Smooth muscle cell (in vitro differentiated cells): ENCODE results near the gene DIP2B. TPM values are rescaled to one million over a fixed set of nuclear protein-coding genes. Genes with fewer than 3 reads are reported as not detected.

Source experiments
- DNase-seq: peaks from one replicate; lab custom pipeline; 2025; ENCODE audit not compliant: unreplicated experiment; lab: John Stamatoyannopoulos, UW
- H2AFZ ChIP-seq: fragments of 200-600 bp; sonication (generic); 2 replicates; pipeline ENCODE4 v1.6.0; 2016; ENCODE audit warnings: antibody characterized with exemption, low read depth, mild to moderate bottlenecking
- H3F3A ChIP-seq: fragments of 200-600 bp; sonication (generic); 2 replicates; pipeline ENCODE4 v1.6.0; 2017; ENCODE audit warnings: antibody characterized with exemption, low read depth
- H3K27ac ChIP-seq: fragments of 200-600 bp; sonication (generic); 2 replicates; pipeline ENCODE4 v1.5.1; 2016; ENCODE audit warnings: low read depth, mild to moderate bottlenecking
- H3K27me3 ChIP-seq: fragments of 200-600 bp; sonication (generic); 2 replicates; pipeline ENCODE4 v1.6.1; 2016; ENCODE audit warnings: low read depth, mild to moderate bottlenecking
- H3K36me3 ChIP-seq: fragments of 200-600 bp; sonication (generic); 2 replicates; pipeline ENCODE4 v1.5.1; 2016; ENCODE audit warnings: low read depth
- H3K4me1 ChIP-seq: fragments of 200-600 bp; sonication (generic); 2 replicates; pipeline ENCODE4 v1.5.1; 2016; ENCODE audit warnings: low read depth
- H3K4me2 ChIP-seq: fragments of 200-600 bp; sonication (generic); 2 replicates; pipeline ENCODE4 v1.6.0; 2016; ENCODE audit warnings: mild to moderate bottlenecking
- H3K4me3 ChIP-seq: fragments of 200-600 bp; sonication (generic); 2 replicates; pipeline ENCODE4 v1.5.1; 2016; ENCODE audit warnings: mild to moderate bottlenecking
- H3K79me2 ChIP-seq: fragments of 200-600 bp; sonication (generic); 2 replicates; pipeline ENCODE4 v1.6.0; 2016; ENCODE audit warnings: low read depth, mild to moderate bottlenecking
- H3K9ac ChIP-seq: fragments of 200-600 bp; sonication (generic); 2 replicates; pipeline ENCODE4 v1.6.0; 2016; ENCODE audit warnings: low read depth
- H3K9me3 ChIP-seq: fragments of 200-600 bp; sonication (generic); replicated peaks from 2 replicates; pipeline ENCODE4 v1.5.1; 2016; ENCODE audit warnings: low read depth
- H4K20me1 ChIP-seq: fragments of 200-600 bp; sonication (generic); 2 replicates; pipeline ENCODE4 v1.6.0; 2016; ENCODE audit warnings: low read depth
- WGBS: methylation state at CpG from one replicate; pipeline ENCODE4 v1.1.7; 2016; ENCODE audit warnings: low lambda C conversion rate; 5-methylcytosine and 5-hydroxymethylcytosine counted together
- polyA plus RNA-seq: library from polyadenylated mRNA; unstranded; fragments of >200 nt; fragmentation: Nextera tagmentation; extraction: Ambion mirVana; gene quantifications from 2 replicates; pipeline ENCODE4 v1.2.1, GENCODE V29; 2016
- total RNA-seq: library from RNA; depleted of rRNA; stranded (reverse); fragments of >200 nt; gene quantifications from 2 replicates; pipeline ENCODE4 v1.2.3, GENCODE V29; 2014
- TF ChIP-seq, protein P1 (sequence below): fragments of 200-600 bp; sonication (generic); IDR thresholded peaks from 2 replicates; pipeline ENCODE4 v1.5.1; 2017; ENCODE audit warnings: borderline replicate concordance, mild to moderate bottlenecking, antibody characterized with exemption; ENCODE audit not compliant: insufficient read depth, poor library complexity, severe bottlenecking

The DIP2B gene
- total and polyA plus RNA-seq, 2 experiments from 2014 or later, result 5.8 to 35.2 TPM

DNA sequence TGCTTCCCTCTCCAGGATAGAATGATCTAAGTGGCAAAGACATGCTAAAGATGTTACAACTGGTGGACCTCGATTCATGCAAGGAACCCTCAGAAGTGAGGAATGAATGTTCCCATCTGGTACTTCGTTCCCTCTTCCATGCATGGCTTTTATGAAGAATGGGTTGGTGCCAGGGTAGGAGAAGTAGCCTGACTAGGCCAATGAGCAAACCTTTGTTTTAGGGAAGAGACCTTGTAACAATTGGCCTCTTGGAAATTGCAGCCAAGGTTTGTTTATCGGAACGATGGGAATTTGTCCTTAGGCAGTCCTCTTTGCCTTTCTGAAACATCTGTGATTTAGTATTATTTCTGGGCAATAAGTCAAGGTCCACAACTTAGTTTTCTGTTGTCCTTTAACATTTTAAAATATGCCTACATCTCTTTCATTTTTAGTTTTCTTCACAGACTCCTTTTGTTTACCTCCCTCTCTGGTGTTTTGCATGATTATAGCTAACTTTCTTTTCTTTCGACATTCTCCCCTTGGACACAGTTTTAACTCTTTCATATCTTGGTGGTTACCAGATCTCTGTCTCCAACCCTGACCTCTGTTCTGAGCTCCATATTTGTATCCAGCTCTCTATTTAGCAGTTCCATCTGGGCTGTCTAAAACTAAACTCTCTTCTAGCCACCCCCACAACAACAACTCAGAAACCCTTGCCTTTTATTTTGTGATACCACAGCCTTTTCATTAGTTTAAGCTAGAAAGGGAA lies 70.0 kb downstream of the DIP2B start:
- TF ChIP-seq, protein P1, sequence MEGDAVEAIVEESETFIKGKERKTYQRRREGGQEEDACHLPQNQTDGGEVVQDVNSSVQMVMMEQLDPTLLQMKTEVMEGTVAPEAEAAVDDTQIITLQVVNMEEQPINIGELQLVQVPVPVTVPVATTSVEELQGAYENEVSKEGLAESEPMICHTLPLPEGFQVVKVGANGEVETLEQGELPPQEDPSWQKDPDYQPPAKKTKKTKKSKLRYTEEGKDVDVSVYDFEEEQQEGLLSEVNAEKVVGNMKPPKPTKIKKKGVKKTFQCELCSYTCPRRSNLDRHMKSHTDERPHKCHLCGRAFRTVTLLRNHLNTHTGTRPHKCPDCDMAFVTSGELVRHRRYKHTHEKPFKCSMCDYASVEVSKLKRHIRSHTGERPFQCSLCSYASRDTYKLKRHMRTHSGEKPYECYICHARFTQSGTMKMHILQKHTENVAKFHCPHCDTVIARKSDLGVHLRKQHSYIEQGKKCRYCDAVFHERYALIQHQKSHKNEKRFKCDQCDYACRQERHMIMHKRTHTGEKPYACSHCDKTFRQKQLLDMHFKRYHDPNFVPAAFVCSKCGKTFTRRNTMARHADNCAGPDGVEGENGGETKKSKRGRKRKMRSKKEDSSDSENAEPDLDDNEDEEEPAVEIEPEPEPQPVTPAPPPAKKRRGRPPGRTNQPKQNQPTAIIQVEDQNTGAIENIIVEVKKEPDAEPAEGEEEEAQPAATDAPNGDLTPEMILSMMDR, result no peak
- peaks cover 9% of the 10 kb centered on the region for H4K20me1 ChIP-seq
- peaks cover 5% of the 10 kb centered on the region for H3F3A ChIP-seq
- no peak for DNase-seq
- H3K9me3 ChIP-seq, result no peaks in the 10 kb centered on the region
- no peak overlapping the region for H2AFZ ChIP-seq
- H3K9ac ChIP-seq, result no peak overlapping the region
- no peaks in the 10 kb centered on the region for H3K36me3 ChIP-seq
- no peak overlapping the region for H3K4me3 ChIP-seq
- peaks cover 28% of the 10 kb centered on the region for H3K4me1 ChIP-seq
- 56% methylated on average over 5 of the region's 5 CpGs for WGBS
- peaks cover 87% of the 10 kb centered on the region for H3K79me2 ChIP-seq
- H3K27ac ChIP-seq, result peak overlapping the region; percentile 65
- H3K4me2 ChIP-seq, result no peak overlapping the region
- no peaks in the 10 kb centered on the region for H3K27me3 ChIP-seq

DNA sequence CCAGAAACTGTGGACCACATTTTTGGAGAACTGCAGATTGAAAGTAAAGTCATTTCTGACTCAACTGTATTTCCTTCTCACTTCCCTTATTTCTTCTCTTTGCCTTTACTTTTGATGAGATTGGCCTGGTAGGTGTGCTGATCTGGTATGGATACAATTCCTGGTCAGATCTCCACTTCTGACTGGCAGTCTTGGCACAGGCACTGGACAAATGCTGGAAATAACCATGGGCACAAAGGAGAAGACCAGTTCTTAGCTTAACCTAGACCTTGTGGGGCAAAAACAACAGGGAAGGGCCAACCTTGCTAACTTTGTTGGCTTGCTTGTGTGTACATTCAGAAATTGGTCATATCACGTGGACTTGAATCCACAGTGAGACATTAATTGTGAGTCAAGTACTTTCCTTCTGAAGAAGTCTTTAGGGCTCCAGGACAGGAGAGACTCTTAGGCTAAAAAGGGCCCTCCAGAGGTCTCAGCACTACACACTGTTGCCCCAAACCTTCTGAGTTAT lies 75.0 kb downstream of the DIP2B start:
- no peak for DNase-seq
- Histone ChIP-seq H3F3A (peaks cover 10% of the 10 kb centered on the region), H2AFZ (no peak overlapping the region), H3K79me2 (peaks cover 63% of the 10 kb centered on the region), H3K27me3 (no peaks in the 10 kb centered on the region), H3K27ac (peak overlapping the region; percentile 96), H4K20me1 (peaks cover 7% of the 10 kb centered on the region), H3K9ac (no peak overlapping the region), H3K4me3 (no peak overlapping the region), H3K4me2 (no peak overlapping the region), H3K36me3 (no peaks in the 10 kb centered on the region), H3K9me3 (no peaks in the 10 kb centered on the region), H3K4me1 (peaks cover 19% of the 10 kb centered on the region)
- TF ChIP-seq, protein P1, result no peak
- WGBS, result 63% methylated on average over 1 of the region's 1 CpG

DNA sequence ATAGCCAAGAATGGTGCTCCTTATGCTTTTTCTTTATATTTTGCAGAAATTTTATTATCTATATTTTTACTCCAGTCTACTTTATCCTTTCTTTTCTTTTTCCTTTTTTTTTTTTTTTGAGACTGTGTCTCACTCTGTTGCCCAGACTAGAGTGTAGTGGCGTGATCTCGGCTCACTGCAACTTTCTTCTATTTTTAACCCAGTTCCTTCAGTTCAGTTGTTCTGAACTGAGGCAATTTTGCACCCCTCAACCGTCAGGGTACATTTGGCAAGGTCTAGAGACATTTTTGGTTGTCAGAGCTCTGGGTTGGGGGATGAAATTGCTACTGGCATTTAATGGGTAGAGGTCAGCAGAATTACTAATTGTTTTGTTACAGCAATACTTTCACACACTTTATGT lies 75.7 kb downstream of the DIP2B start:
- Histone ChIP-seq H3K27me3 (no peaks in the 10 kb centered on the region), H3K9ac (no peak overlapping the region), H3F3A (peaks cover 10% of the 10 kb centered on the region), H2AFZ (no peak overlapping the region), H3K9me3 (no peaks in the 10 kb centered on the region), H3K79me2 (peaks cover 63% of the 10 kb centered on the region), H3K4me3 (no peak overlapping the region), H3K27ac (peak overlapping the region; percentile 96), H3K4me2 (no peak overlapping the region), H3K36me3 (no peaks in the 10 kb centered on the region), H3K4me1 (peaks cover 12% of the 10 kb centered on the region), H4K20me1 (peaks cover 7% of the 10 kb centered on the region)
- 94% methylated on average over 3 of the region's 3 CpGs for WGBS
- TF ChIP-seq, protein P1, result no peak
- DNase-seq, result no peak
